Peyer's patch (tissue), 4 donors: ENCODE measurements around the gene KIF18B.

Experiments used
- POLR2A ChIP-seq, 2 donors: fragments of 450-650 bp; IDR thresholded peaks; one replicate each; pipeline ENCODE4 v1.5.1; 2017; ENCODE audit warnings: antibody characterized with exemption in 2 of 2, mild to moderate bottlenecking in 2 of 2, moderate library complexity in 2 of 2
- TF ChIP-seq, protein P1 (sequence below), 6 experiments: fragments of 450-650 bp in 4 of 6; fragments of 200-600 bp in 2 of 6; sonication (generic) in 1 of 6; IDR thresholded peaks; one replicate each; pipeline ENCODE4 v1.5.1; 2017 to 2019; ENCODE audit warnings: antibody characterized with exemption in 6 of 6, mild to moderate bottlenecking in 3 of 6, moderate library complexity in 1 of 6

DNA sequence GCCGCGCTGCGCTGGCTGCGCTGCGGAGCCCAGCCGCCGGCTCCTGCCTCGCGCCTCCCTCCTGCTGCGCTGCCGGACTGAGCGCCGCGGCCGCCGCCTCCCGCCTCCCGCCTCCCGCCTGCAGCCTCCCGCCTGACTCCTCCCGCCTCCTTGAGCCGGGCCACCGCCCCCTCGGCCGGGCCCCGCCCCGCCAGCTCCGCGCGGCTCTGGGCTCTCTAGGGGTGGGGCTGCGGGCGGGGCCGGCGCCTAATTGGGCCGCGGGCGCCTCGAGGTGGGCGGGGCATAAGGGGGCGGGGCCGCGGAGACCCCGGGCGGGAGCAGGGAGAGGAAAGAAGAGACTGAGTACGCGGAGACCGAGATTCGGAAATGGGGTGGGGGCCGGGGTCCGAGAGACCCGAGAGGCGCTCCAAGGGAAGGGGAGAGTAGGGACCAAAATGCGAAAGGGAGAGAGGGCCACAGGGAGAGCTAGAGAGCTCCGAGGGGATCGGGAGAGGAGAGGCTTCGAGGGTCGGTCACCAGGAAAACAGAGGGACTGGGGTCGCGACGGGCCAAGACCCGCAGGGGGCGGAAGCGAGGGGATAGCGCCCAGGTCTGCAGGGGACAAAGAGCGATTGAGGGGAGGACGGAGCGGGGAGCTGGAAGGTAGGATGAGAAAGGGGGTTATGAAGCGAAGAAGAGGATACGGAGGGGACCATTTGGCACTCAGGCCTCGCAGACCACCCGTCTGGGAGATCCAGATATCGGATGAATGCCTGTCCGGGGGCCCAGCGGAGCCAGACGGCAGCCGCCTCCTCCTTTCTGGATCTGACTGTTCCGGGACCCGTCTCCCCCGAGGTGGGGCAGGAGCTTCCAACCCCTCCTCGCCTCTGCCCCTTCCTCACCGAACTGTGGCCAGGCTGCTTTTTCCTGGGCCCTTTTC is 20.9 kb upstream of the KIF18B start, which contains the start of gene C1QL1:
- TF ChIP-seq POLR2A (IDR thresholded peaks at IDR 0.05): no peak
- TF ChIP-seq, protein P1, sequence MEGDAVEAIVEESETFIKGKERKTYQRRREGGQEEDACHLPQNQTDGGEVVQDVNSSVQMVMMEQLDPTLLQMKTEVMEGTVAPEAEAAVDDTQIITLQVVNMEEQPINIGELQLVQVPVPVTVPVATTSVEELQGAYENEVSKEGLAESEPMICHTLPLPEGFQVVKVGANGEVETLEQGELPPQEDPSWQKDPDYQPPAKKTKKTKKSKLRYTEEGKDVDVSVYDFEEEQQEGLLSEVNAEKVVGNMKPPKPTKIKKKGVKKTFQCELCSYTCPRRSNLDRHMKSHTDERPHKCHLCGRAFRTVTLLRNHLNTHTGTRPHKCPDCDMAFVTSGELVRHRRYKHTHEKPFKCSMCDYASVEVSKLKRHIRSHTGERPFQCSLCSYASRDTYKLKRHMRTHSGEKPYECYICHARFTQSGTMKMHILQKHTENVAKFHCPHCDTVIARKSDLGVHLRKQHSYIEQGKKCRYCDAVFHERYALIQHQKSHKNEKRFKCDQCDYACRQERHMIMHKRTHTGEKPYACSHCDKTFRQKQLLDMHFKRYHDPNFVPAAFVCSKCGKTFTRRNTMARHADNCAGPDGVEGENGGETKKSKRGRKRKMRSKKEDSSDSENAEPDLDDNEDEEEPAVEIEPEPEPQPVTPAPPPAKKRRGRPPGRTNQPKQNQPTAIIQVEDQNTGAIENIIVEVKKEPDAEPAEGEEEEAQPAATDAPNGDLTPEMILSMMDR (IDR thresholded peaks at IDR 0.05): no peak
